Effector memory CD4-positive, alpha-beta T cell (primary cell): ENCODE measurements around the gene CCND1.

Source experiments
- DNase-seq, 3 donors: peaks; one replicate each; pipeline ENCODE4 v3.0.0-alpha.2; 2020
- H3K27ac ChIP-seq: 2 replicates; pipeline ENCODE4 v1.7.0; 2013; ENCODE audit warnings: mild to moderate bottlenecking, low read length, moderate library complexity; ENCODE audit not compliant: insufficient read depth, poor library complexity, severe bottlenecking
- H3K27me3 ChIP-seq: replicated peaks from 2 replicates; pipeline ENCODE4 v1.7.0; 2013; ENCODE audit warnings: mild to moderate bottlenecking, low read length; ENCODE audit not compliant: insufficient read depth, control insufficient read depth, poor library complexity, severe bottlenecking
- H3K36me3 ChIP-seq: 2 replicates; pipeline ENCODE4 v1.7.0; 2013; ENCODE audit warnings: mild to moderate bottlenecking, low read length, moderate library complexity; ENCODE audit not compliant: control insufficient read depth, insufficient read depth
- H3K4me1 ChIP-seq: 2 replicates; pipeline ENCODE4 v1.7.0; 2013; ENCODE audit warnings: low read length, mild to moderate bottlenecking; ENCODE audit not compliant: control insufficient read depth, insufficient read depth, poor library complexity, severe bottlenecking
- H3K4me3 ChIP-seq: 2 replicates; pipeline ENCODE4 v1.7.0; 2013; ENCODE audit warnings: low read length, low read depth, mild to moderate bottlenecking; ENCODE audit not compliant: insufficient read depth, poor library complexity, severe bottlenecking
- H3K9me3 ChIP-seq: 2 replicates; pipeline ENCODE4 v1.7.0; 2013; ENCODE audit warnings: mild to moderate bottlenecking, low read length, moderate library complexity; ENCODE audit not compliant: control insufficient read depth

Gene CCND1

GRCh38 chr11:69646493-69647389 is 5.8 kb downstream of the CCND1 start:
- no peak overlapping the region for H3K4me3 ChIP-seq
- H3K36me3 ChIP-seq = no peaks in the 10 kb centered on the region
- peaks cover 13% of the 10 kb centered on the region for H3K4me1 ChIP-seq
- no peak overlapping the region for H3K27ac ChIP-seq
- H3K27me3 ChIP-seq = peaks cover 2% of the 10 kb centered on the region
- H3K9me3 ChIP-seq = no peaks in the 10 kb centered on the region
- no peak for DNase-seq

GRCh38 chr11:69647390-69647748 is 6.4 kb downstream of the CCND1 start:
- H3K36me3 ChIP-seq = no peaks in the 10 kb centered on the region
- no peak overlapping the region for H3K4me3 ChIP-seq
- no peak overlapping the region for H3K27ac ChIP-seq
- no peaks in the 10 kb centered on the region for H3K27me3 ChIP-seq
- H3K4me1 ChIP-seq = peaks cover 9% of the 10 kb centered on the region
- DNase-seq = no peak
- H3K9me3 ChIP-seq = no peaks in the 10 kb centered on the region

- no peaks in the 10 kb centered on the region for H3K36me3 ChIP-seq
- no peak overlapping the region for H3K27ac ChIP-seq
- no peaks in the 10 kb centered on the region for H3K9me3 ChIP-seq
- H3K4me1 ChIP-seq = peaks cover 8% of the 10 kb centered on the region
- H3K4me3 ChIP-seq = no peak overlapping the region
- no peak for DNase-seq
- no peaks in the 10 kb centered on the region for H3K27me3 ChIP-seq
Observed at GRCh38 chr11:69647761-69648497, 7.0 kb downstream of the CCND1 start.

GRCh38 chr11:69648679-69649575 is 8.0 kb downstream of the CCND1 start:
- Histone ChIP-seq H3K4me1 (no peaks in the 10 kb centered on the region), H3K4me3 (no peak overlapping the region), H3K27me3 (no peaks in the 10 kb centered on the region), H3K27ac (no peak overlapping the region), H3K36me3 (no peaks in the 10 kb centered on the region), H3K9me3 (no peaks in the 10 kb centered on the region)
- no peak for DNase-seq

GRCh38 chr11:69649576-69649900 is 8.6 kb downstream of the CCND1 start:
- no peak for DNase-seq
- Histone ChIP-seq H3K4me3 (no peak overlapping the region), H3K4me1 (no peaks in the 10 kb centered on the region), H3K27ac (no peak overlapping the region), H3K36me3 (no peaks in the 10 kb centered on the region), H3K9me3 (no peaks in the 10 kb centered on the region), H3K27me3 (no peaks in the 10 kb centered on the region)

- H3K27ac ChIP-seq = no peak overlapping the region
- H3K36me3 ChIP-seq = no peaks in the 10 kb centered on the region
- H3K27me3 ChIP-seq = no peaks in the 10 kb centered on the region
- H3K4me1 ChIP-seq = no peaks in the 10 kb centered on the region
- H3K4me3 ChIP-seq = no peak overlapping the region
- no peak for DNase-seq
- no peaks in the 10 kb centered on the region for H3K9me3 ChIP-seq
Observed at GRCh38 chr11:69650081-69650831, 9.3 kb downstream of the CCND1 start.

- Histone ChIP-seq H3K4me3 (no peak overlapping the region), H3K27ac (no peak overlapping the region), H3K36me3 (no peaks in the 10 kb centered on the region), H3K9me3 (no peaks in the 10 kb centered on the region), H3K27me3 (no peaks in the 10 kb centered on the region), H3K4me1 (no peaks in the 10 kb centered on the region)
- DNase-seq = no peak
Observed at GRCh38 chr11:69650832-69651344, 9.9 kb downstream of the CCND1 start.

GRCh38 chr11:69651834-69652620 is 11.1 kb downstream of the CCND1 start:
- H3K4me1 ChIP-seq = no peaks in the 10 kb centered on the region
- no peak for DNase-seq
- H3K4me3 ChIP-seq = no peak overlapping the region
- H3K9me3 ChIP-seq = no peaks in the 10 kb centered on the region
- no peaks in the 10 kb centered on the region for H3K36me3 ChIP-seq
- no peaks in the 10 kb centered on the region for H3K27me3 ChIP-seq
- H3K27ac ChIP-seq = no peak overlapping the region

- H3K9me3 ChIP-seq = no peaks in the 10 kb centered on the region
- no peak for DNase-seq
- no peaks in the 10 kb centered on the region for H3K27me3 ChIP-seq
- H3K36me3 ChIP-seq = no peaks in the 10 kb centered on the region
- H3K4me3 ChIP-seq = no peak overlapping the region
- no peak overlapping the region for H3K27ac ChIP-seq
- no peaks in the 10 kb centered on the region for H3K4me1 ChIP-seq
Observed at GRCh38 chr11:69652999-69653398, 12.0 kb downstream of the CCND1 start.
